PC-3 (cell line): Measurements from ENCODE around the gene DERA. TPM values are rescaled to one million over a fixed set of nuclear protein-coding genes. Genes with fewer than 3 reads are reported as not detected.
A peak's percentile ranks its signal among the peaks of the same experiment; 100 is the strongest.

Experiments
- ATAC-seq: fragments of 200-7000 bp; cut with Tn5 transposase; 2 replicates; pipeline ENCODE4 v1.9.1; 2020; ENCODE audit warnings: mild to moderate bottlenecking, moderate library complexity
- Bru-seq: library from RNA; stranded (reverse); fragments of 400-500 nt; gene quantifications from one replicate; lab custom pipeline; 2021; lab: Mats Ljungman, UMichigan
- BruChase-seq, 2 experiments: library from RNA; stranded (reverse); fragments of 400-500 nt; gene quantifications; one replicate each; lab custom pipeline; 2021; lab: Mats Ljungman, UMichigan
- BruUV-seq: library from RNA; stranded (reverse); fragments of 400-500 nt; replicated peaks from 2 replicates; lab custom pipeline; 2021; lab: Mats Ljungman, UMichigan
- CTCF ChIA-PET: fragments of 300-600 bp; sonication (Branson Sonifier 250); formaldehyde crosslinking; loops from one replicate; lab custom pipeline; 2022; ENCODE audit warnings: antibody characterized with exemption; lab: Charles Lee
- POLR2A ChIA-PET: fragments of 300-600 bp; sonication (Branson Sonifier 250); formaldehyde crosslinking; loops from one replicate; lab custom pipeline; 2022; ENCODE audit warnings: antibody characterized with exemption; ENCODE audit not compliant: unreplicated experiment; lab: Charles Lee
- DNase-seq: peaks from one replicate; pipeline ENCODE4 v3.0.0-alpha.2; 2015
- H2AFZ ChIP-seq: fragments of 300-600 bp; sonication (generic); 2 replicates; pipeline ENCODE4 v1.6.0; 2016; ENCODE audit warnings: antibody characterized with exemption, low read length
- H3F3A ChIP-seq: fragments of 300-600 bp; sonication (generic); one replicate; pipeline ENCODE4 v1.6.0; 2017; ENCODE audit warnings: antibody characterized with exemption, low read length, control low read depth, mild to moderate bottlenecking; ENCODE audit not compliant: unreplicated experiment
- H3K27ac ChIP-seq: fragments of 300-600 bp; sonication (generic); 2 replicates; pipeline ENCODE4 v1.5.1; 2016; ENCODE audit warnings: mild to moderate bottlenecking, low read length
- H3K27me3 ChIP-seq: fragments of 300-600 bp; sonication (generic); 2 replicates; pipeline ENCODE4 v1.6.1; 2016; ENCODE audit warnings: low read length, mixed read lengths
- H3K36me3 ChIP-seq: fragments of 300-600 bp; sonication (generic); 2 replicates; pipeline ENCODE4 v1.6.1; 2016; ENCODE audit warnings: low read depth, mixed run types, low read length, mixed read lengths
- H3K4me1 ChIP-seq: fragments of 300-600 bp; sonication (generic); 2 replicates; pipeline ENCODE4 v1.5.1; 2016; ENCODE audit warnings: low read length; ENCODE audit not compliant: insufficient read depth
- H3K4me2 ChIP-seq: fragments of 300-600 bp; sonication (generic); 2 replicates; pipeline ENCODE4 v1.6.0; 2016; ENCODE audit warnings: low read length
- H3K4me3 ChIP-seq: fragments of 300-600 bp; sonication (generic); 2 replicates; pipeline ENCODE4 v1.5.1; 2016; ENCODE audit warnings: mild to moderate bottlenecking, low read length, mixed read lengths
- H3K79me2 ChIP-seq: fragments of 300-600 bp; sonication (generic); 2 replicates; pipeline ENCODE4 v1.6.1; 2017; ENCODE audit warnings: low read length, mixed read lengths
- H3K9ac ChIP-seq: fragments of 300-600 bp; sonication (generic); 2 replicates; pipeline ENCODE4 v1.6.0; 2016; ENCODE audit warnings: mild to moderate bottlenecking, low read length
- H3K9me2 ChIP-seq: fragments of 300-600 bp; sonication (generic); replicated peaks from 2 replicates; pipeline ENCODE4 v1.6.1; 2016; ENCODE audit warnings: mixed run types, low read length, mixed read lengths
- H3K9me3 ChIP-seq: fragments of 300-600 bp; sonication (generic); 2 replicates; pipeline ENCODE4 v1.6.1; 2016; ENCODE audit warnings: low read length, mixed read lengths
- H4K20me1 ChIP-seq: fragments of 300-600 bp; sonication (generic); 2 replicates; pipeline ENCODE4 v1.6.1; 2016; ENCODE audit warnings: low read length, mixed read lengths
- EZH2 ChIP-seq: fragments of 300-600 bp; sonication (generic); IDR thresholded peaks from one replicate; pipeline ENCODE4 v1.6.1; 2017; ENCODE audit warnings: antibody characterized with exemption, mild to moderate bottlenecking, low read length; ENCODE audit not compliant: unreplicated experiment
- EZH2phosphoT487 ChIP-seq: fragments of 300-600 bp; sonication (generic); IDR thresholded peaks from 2 replicates; pipeline ENCODE4 v1.6.1; 2018; ENCODE audit warnings: mild to moderate bottlenecking, antibody characterized with exemption, low read length, borderline replicate concordance
- intact Hi-C: fragments of 100-400 bp; cut with micrococcal nuclease; formaldehyde crosslinking; loops from 2 replicates; pipeline ENCODE4 v1.9.0; 2023
- long read RNA-seq: library from polyadenylated mRNA; unstranded; transcript quantifications from one replicate; pipeline ENCODE4 v2.0.0, GENCODE V29; 2021; ENCODE audit not compliant: unreplicated experiment
- total RNA-seq: library from RNA; depleted of rRNA; stranded (reverse); fragments of >200 nt; gene quantifications from 2 replicates; pipeline ENCODE4 v1.2.3, GENCODE V29; 2014; rRNA removed
- TF ChIP-seq, protein P1 (sequence below): fragments of 300-600 bp; sonication (generic); conservative IDR thresholded peaks from 2 replicates; pipeline ENCODE4 v1.5.1; 2017; ENCODE audit warnings: antibody characterized with exemption, low read depth, mild to moderate bottlenecking, low read length

DERA gene
- total RNA-seq (34.6 and 49.4 TPM in 2 replicates), Bru-seq, nascent RNA (percentile 56 among the genes with signal in this experiment), BruChase-seq, experiment 1, labeled RNA remaining after a 6-hour chase (percentile 46 among the genes with signal in this experiment), BruChase-seq, experiment 2, labeled RNA remaining after a 2-hour chase (percentile 51 among the genes with signal in this experiment)
- long read RNA-seq, transcript DERA-201 (9 exons, 1,705 nt): major isoform, 21 of 30 reads
- long read RNA-seq, partial matches to known transcripts: 0 of 30 reads
- long read RNA-seq, other reads (novel, unspliced or antisense): 9 of 30 reads

DNA sequence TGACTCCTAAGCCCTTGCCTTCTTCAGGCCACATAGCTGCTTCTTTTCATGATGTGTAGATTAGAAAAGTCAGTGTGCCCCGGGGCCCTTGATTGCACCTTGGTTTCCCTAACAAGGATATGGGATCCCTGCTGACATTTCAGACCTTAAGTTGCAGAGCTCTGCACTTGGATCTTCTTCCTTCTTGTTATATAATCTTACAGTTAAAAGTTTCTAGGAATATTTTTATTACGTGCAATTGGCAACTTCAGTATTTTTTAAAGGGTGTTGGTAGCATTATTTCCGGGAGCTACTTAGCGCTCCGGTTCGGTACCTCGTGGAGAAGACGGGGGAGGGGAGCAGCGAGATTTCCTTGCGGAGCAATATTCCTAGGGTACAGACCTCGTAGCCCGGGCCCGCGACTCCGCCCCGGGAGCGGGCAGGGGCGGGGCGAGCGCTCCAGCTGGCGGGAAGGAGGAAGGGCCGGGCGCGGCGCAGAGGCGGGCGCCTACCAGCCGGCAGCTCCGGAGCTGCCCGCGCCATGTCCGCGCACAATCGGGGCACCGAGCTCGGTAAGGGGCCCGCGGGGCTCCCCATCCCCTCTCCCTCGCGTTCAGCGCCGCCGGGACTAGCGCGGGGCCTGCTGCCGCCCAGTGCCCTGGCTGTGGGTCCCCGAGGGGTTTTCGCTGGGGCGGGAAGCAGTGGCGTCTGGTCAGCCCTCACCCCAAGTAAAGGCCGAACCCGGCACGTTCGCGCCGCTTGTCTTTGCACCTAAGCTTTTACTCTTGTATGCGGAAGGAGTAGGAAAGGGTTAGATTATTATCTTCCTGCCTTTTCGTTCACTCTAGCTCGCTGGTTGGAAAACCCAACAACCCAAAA, at the start of gene DERA:
Gene DERA (plus strand): TSS at position 469 of the 858 bp plus-strand sequence. CDS start 52 bp downstream, at position 521.
- intact Hi-C loops: no loop called here
- BruUV-seq: no TSS peak
- Histone ChIP-seq H3K9me3 (no peaks in the 10 kb centered on the region), H3K4me1 (peaks cover 14% of the 10 kb centered on the region), H3K27me3 (no peaks in the 10 kb centered on the region), H3K9me2 (no peaks in the 10 kb centered on the region), H3K4me3 (peak within 1 kb of the TSS; percentile 74), H3K36me3 (no peaks in the 10 kb centered on the region), H3F3A (no peaks in the 10 kb centered on the region), H3K79me2 (peaks cover 20% of the 10 kb centered on the region), H3K4me2 (peak within 1 kb of the TSS; percentile 88), H3K9ac (peak within 1 kb of the TSS; percentile 95), H2AFZ (peak within 1 kb of the TSS; percentile 93), H3K27ac (peak within 1 kb of the TSS; percentile 70), H4K20me1 (no peaks in the 10 kb centered on the region)
- ChIA-PET CTCF (interaction anchor here (0.6 kb wide), 1 partner anchor 12 kb away, joined by 5 read pairs; no protein-coding TSS in a partner anchor), POLR2A (interaction anchor here (0.7 to 1.3 kb wide), 2 partner anchors 12 to 52 kb away, joined by 3 to 24 read pairs; no protein-coding TSS in a partner anchor)
- ATAC-seq: peak; percentile 99
- TF ChIP-seq EZH2: no peak
- TF ChIP-seq, protein P1, sequence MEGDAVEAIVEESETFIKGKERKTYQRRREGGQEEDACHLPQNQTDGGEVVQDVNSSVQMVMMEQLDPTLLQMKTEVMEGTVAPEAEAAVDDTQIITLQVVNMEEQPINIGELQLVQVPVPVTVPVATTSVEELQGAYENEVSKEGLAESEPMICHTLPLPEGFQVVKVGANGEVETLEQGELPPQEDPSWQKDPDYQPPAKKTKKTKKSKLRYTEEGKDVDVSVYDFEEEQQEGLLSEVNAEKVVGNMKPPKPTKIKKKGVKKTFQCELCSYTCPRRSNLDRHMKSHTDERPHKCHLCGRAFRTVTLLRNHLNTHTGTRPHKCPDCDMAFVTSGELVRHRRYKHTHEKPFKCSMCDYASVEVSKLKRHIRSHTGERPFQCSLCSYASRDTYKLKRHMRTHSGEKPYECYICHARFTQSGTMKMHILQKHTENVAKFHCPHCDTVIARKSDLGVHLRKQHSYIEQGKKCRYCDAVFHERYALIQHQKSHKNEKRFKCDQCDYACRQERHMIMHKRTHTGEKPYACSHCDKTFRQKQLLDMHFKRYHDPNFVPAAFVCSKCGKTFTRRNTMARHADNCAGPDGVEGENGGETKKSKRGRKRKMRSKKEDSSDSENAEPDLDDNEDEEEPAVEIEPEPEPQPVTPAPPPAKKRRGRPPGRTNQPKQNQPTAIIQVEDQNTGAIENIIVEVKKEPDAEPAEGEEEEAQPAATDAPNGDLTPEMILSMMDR: no peak
- no peak for TF ChIP-seq EZH2phosphoT487
- DNase-seq: peak; percentile 78

DNA sequence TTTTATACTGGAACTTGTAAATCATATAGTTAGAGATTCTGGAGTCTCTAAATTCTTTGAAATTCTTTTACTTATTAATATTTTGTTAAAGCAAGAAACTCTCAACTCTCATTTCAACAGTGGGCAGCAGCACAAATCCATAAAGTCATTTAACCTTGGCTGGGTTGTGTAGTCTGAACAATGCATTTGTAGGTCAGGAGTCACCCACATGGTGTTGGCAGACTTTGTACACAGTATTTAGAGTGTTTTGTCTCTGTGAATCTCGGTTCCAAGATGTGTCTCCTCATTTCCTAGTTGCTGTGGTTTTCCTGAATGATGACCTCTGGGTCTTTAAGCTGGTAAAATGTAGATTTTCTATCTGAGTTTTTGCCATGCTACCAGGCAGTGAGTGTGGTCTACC, 49.7 kb upstream of the DERA start:
- Histone ChIP-seq H3K9ac (no peak overlapping the region), H3K9me3 (no peaks in the 10 kb centered on the region), H3K36me3 (no peaks in the 10 kb centered on the region), H4K20me1 (no peaks in the 10 kb centered on the region), H3K4me3 (no peak overlapping the region), H3F3A (no peaks in the 10 kb centered on the region), H3K27ac (no peak overlapping the region), H3K4me1 (no peaks in the 10 kb centered on the region), H3K79me2 (no peaks in the 10 kb centered on the region), H3K27me3 (no peaks in the 10 kb centered on the region), H3K9me2 (no peaks in the 10 kb centered on the region), H3K4me2 (no peak overlapping the region), H2AFZ (no peak overlapping the region)
- ChIA-PET CTCF (no interaction called here), POLR2A (no interaction called here)
- ATAC-seq (no peak), DNase-seq (no peak)
- intact Hi-C loops: no loop called here
- BruUV-seq: no TSS peak
- TF ChIP-seq EZH2: no peak
- TF ChIP-seq EZH2phosphoT487: no peak
- TF ChIP-seq, protein P1: no peak
